Adrenal gland (tissue), 12 donors: ENCODE data around the gene CERS3. TPM values are rescaled to one million over a fixed set of nuclear protein-coding genes. Genes with fewer than 3 reads are reported as not detected.

ENCODE experiments used
- DNase-seq, 7 donors: peaks; one replicate each; pipeline ENCODE4 v3.0.0-alpha.2; 2019 to 2020
- H3K27ac ChIP-seq, 5 donors: fragments of 200-600 bp; sonication (generic) in 4 of 5; 1 replicate in 3 of 5; 2 replicates in 2 of 5; pipeline versions ENCODE4 v1.5.1 to v1.8.0; 2016 to 2020; ENCODE audit warnings: mild to moderate bottlenecking in 1 of 5
- H3K27me3 ChIP-seq: fragments of 200-600 bp; 2 replicates; pipeline ENCODE4 v1.8.0; 2021
- H3K36me3 ChIP-seq, 2 donors: fragments of 200-600 bp; replicated peaks in 1 of 2; 1 replicate in 1 of 2; 2 replicates in 1 of 2; pipeline versions ENCODE4 v1.5.1 to v1.8.0; 2018 to 2022
- H3K4me1 ChIP-seq, 2 donors: fragments of 200-600 bp; replicated peaks in 1 of 2; 1 replicate in 1 of 2; 2 replicates in 1 of 2; pipeline versions ENCODE4 v1.5.1 to v1.8.0; 2018 to 2021
- H3K4me3 ChIP-seq, 4 donors: fragments of 200-600 bp; sonication (generic) in 3 of 4; one replicate each; pipeline ENCODE4 v1.5.1; 2016 to 2018
- H3K9me3 ChIP-seq, 3 donors: fragments of 200-600 bp; sonication (generic) in 1 of 3; replicated peaks in 1 of 3; 1 replicate in 2 of 3; 2 replicates in 1 of 3; pipeline versions ENCODE4 v1.5.1 to v1.8.0; 2016 to 2021
- CTCF ChIP-seq, 6 experiments: fragments of 450-650 bp in 4 of 6; fragments of 200-600 bp in 2 of 6; sonication (generic) in 1 of 6; IDR thresholded peaks; 1 replicate in 5 of 6; 2 replicates in 1 of 6; pipeline versions ENCODE4 v1.5.1 to v1.8.0; 2016 to 2021; ENCODE audit warnings: antibody characterized with exemption in 6 of 6, mild to moderate bottlenecking in 2 of 6, moderate library complexity in 1 of 6
- POLR2A ChIP-seq, 2 donors: fragments of 450-650 bp; IDR thresholded peaks; one replicate each; pipeline ENCODE4 v1.6.1; 2017; ENCODE audit warnings: antibody characterized with exemption in 2 of 2, mild to moderate bottlenecking in 2 of 2, moderate library complexity in 1 of 2
- WGBS, 4 donors: extraction: QIAGEN DNeasy Blood & Tissue Kit in 2 of 4; methylation state at CpG; one replicate each; pipeline versions ENCODE4 v1.1.5 to v1.1.7; 2013 to 2017; 5-methylcytosine and 5-hydroxymethylcytosine counted together
- intact Hi-C, 2 donors: fragments of 100-400 bp; cut with DNase I; formaldehyde crosslinking; loops; one replicate each; pipeline versions ENCODE4 v1.14.1 to v1.15.0; 2022 to 2023
- polyA plus RNA-seq, 3 donors: library from polyadenylated mRNA; stranded (reverse); fragments of 200-250 nt in 2 of 3; fragments of 350-450 nt in 1 of 3; fragmentation: Illumina TruSeq in 1 of 3; extraction: RNeasy Lipid Tissue Mini Kit (QIAGEN cat#74804) in 1 of 3; gene quantifications; one replicate each; pipeline ENCODE4 v1.2.3, GENCODE V29; 2013 to 2014
- total RNA-seq, 9 donors: library from RNA; depleted of rRNA in 4 of 9; stranded (reverse); fragments of >200 nt in 4 of 9; fragments of 120-200 nt in 1 of 9; fragmentation: NEBNext Ultra II Directional in 1 of 9; extraction: Animal tissue kit (Norgen Biotek cat#: 25700) in 1 of 9; gene quantifications; one replicate each; pipeline versions ENCODE4 v1.1.0 to v1.2.4, GENCODE V29; 2013 to 2023
- donor health status: healthy with polysubstance abuse.
- donor health status: Bipolar disorder and iron deficiency.
- donor health status: DM: yes; HTN: yes; CAD: no.
- donor health status: DM: no; HTN: no; CAD: no.
- donor health status: DM: no; HTN: no; CAD: no.
- donor health status: DM: yes; HTN: yes; CAD: no.

CERS3 gene
- total and polyA plus RNA-seq, 12 donors = 0.07 to 0.08 TPM; not detected in 10

DNA sequence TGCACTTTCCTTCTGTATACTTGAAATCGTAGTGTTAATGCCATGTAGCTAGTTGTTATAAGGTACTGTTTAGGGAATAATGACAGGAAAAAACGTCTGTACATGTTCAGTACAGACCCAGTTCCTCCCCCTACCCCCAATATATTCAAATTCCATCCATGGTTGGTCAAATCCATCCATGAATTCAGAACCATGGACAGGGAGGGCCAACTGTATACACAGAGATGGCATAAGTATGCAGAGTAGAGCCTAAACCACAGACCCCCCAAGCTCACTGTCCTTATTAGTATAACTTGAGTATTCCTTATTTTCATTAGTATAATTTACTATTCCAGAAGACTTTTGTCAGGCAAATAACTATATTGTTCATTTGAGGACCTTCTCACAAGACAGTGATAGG, 135.7 kb downstream of the CERS3 start:
- H3K27ac ChIP-seq = no peak overlapping the region
- no peaks in the 10 kb centered on the region for H3K36me3 ChIP-seq
- intact Hi-C loops = no loop called here
- no peaks in the 10 kb centered on the region for H3K4me1 ChIP-seq
- WGBS, 4 donors = 55 to 68% (median 58%) methylated on average over 2 of the region's 2 CpGs
- H3K27me3 ChIP-seq = no peaks in the 10 kb centered on the region
- H3K4me3 ChIP-seq = no peak overlapping the region
- no peaks in the 10 kb centered on the region for H3K9me3 ChIP-seq
- no peak for TF ChIP-seq POLR2A (IDR thresholded peaks at IDR 0.05)
- TF ChIP-seq CTCF (IDR thresholded peaks at IDR 0.05) = no peak
- no peak for DNase-seq

DNA sequence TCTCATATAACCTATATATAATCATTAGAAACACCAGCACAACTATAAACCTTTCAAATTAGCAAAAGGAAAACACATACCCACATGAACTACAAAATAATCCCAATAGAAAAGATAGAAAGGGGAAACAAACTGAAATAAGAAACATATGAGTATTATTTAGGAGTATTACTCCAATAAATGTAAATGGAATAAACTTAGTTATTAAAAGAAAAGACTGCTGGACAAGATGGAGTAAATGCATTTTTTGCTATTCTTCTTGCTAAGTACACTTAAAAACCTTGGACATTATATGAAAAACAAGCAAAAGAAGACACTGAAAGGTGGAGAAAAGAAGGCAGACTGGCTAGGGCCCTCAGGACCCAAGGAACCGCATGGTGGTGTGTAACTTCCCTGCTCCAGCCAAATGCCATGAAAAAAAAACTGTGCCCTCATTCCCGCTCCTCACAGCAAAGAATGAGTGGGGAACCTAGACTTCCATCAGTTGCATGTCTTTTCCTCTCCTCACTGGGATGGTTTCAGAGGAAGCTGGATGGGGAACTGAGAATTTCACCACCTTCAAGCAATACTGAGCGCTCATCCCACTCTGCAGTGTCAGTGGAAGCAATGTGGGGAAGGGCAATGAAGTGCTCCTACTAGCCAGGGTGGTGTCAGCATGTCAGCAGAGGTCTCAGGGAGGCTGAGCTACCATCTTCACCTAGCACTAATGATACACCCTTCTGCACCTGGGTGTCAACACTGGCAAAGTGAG, 143.3 kb downstream of the CERS3 start:
- TF ChIP-seq CTCF (IDR thresholded peaks at IDR 0.05) (no peak), POLR2A (IDR thresholded peaks at IDR 0.05) (no peak)
- Histone ChIP-seq H3K27me3 (no peaks in the 10 kb centered on the region), H3K27ac (no peak overlapping the region), H3K9me3 (no peaks in the 10 kb centered on the region), H3K36me3 (no peaks in the 10 kb centered on the region), H3K4me3 (no peak overlapping the region), H3K4me1 (no peaks in the 10 kb centered on the region)
- no peak for DNase-seq
- intact Hi-C loops = loop anchor here in 1 of 2 donors (10.0 kb wide), 1 partner anchor 451 kb away; no protein-coding TSS in a partner anchor
- 83 to 90% (median 88%) methylated on average over 3 of the region's 3 CpGs for WGBS, 4 donors

DNA sequence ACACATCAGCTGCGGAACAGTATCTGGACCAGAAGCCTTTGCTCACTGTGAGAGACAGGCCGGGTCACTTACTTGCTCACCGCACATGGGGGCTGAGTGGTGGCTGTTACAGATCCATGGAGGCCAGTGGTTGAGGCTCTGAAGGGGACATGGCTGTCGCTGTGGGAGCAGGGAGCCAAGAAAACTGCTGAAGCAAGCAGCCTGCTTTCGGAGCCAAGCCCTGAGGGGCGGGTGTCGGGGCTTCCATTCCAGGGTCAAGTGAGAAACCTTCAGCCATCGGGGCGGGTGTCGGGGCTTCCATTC, 144.7 kb downstream of the CERS3 start:
- Histone ChIP-seq H3K4me3 (no peak overlapping the region), H3K27ac (no peak overlapping the region), H3K27me3 (no peaks in the 10 kb centered on the region), H3K9me3 (no peaks in the 10 kb centered on the region), H3K36me3 (no peaks in the 10 kb centered on the region), H3K4me1 (no peaks in the 10 kb centered on the region)
- intact Hi-C loops = loop anchor here in 1 of 2 donors (5.0 to 10.0 kb wide), 2 partner anchors 37 to 449 kb away; no protein-coding TSS in a partner anchor
- WGBS, 4 donors = 48 to 77% (median 54%) methylated on average over 6 to 10 of the region's 10 CpGs
- no peak for TF ChIP-seq CTCF (IDR thresholded peaks at IDR 0.05)
- no peak for TF ChIP-seq POLR2A (IDR thresholded peaks at IDR 0.05)
- DNase-seq = no peak

GRCh38 chr15:100383302-100384107, 145.2 kb downstream of the CERS3 start:
- peak; percentile 47 to 68 (median 62) for TF ChIP-seq CTCF (IDR thresholded peaks at IDR 0.05)
- TF ChIP-seq POLR2A (IDR thresholded peaks at IDR 0.05) = no peak
- 13 to 31% (median 27%) methylated on average over 3 of the region's 3 CpGs for WGBS, 4 donors
- Histone ChIP-seq H3K27ac (no peak overlapping the region), H3K4me1 (no peaks in the 10 kb centered on the region), H3K36me3 (no peaks in the 10 kb centered on the region), H3K9me3 (no peaks in the 10 kb centered on the region), H3K27me3 (no peaks in the 10 kb centered on the region), H3K4me3 (no peak overlapping the region)
- intact Hi-C loops = loop anchor here in 1 of 2 donors (5.0 to 10.0 kb wide), 2 partner anchors 36 to 449 kb away; no protein-coding TSS in a partner anchor
- DNase-seq = peak; percentile 30 to 61 (median 53)
